Stimulated activated CD8-positive, alpha-beta memory T cell treated with anti-CD3 and anti-CD28 coated beads, Interleukin-12 subunit alpha, Interleukin-12 subunit beta, amount 100 ng/mL, for 24 hours (primary cell): Measurements from ENCODE around the gene WDR31.
A peak's percentile ranks its signal among the peaks of the same experiment; 100 is the strongest.
"Not testable (repeated sequence)": the region's sequence is repeated elsewhere in the genome, so short reads cannot be mapped to it uniquely, and the experiment has no call there.

ENCODE experiments used
- DNase-seq: peaks from one replicate; pipeline ENCODE4 v3.0.0-alpha.2; 2020; ENCODE audit errors: extremely low read depth

Gene WDR31

DNA sequence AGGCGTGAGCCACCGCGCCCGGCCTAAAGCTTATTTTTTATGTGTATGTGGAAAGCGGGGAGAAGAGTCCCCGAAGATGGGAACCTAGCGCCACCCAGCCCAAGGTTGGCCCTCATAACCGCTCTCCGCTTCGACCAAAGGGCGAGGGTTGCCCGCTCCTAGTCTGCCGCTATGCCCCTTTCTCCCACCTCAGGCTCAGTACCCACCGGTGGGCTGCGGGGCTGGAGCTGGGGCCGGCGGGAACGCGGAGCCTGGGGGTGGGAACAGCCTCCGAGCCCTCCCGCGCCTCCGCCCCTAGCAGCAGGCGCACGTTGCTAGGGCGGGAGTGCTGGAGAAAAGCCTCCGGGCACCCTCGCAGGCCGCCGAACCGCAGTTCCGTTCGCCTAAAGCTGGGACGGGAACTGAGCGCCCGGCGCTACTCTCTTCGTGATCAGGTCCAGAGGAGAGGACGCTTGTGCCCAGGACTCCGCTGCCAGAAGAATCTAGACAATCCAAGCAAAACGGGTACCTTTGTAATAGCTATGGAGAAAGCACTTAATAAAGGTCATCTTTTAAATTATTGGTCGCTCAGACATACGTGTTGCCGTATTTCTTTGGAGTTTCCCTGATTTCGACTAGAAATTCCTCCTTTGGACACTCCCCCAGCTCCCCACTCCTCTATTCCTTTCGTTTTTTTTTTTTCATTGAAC, at the start of gene WDR31:
Gene WDR31 (minus strand): TSS at position 265 of the 689 bp plus-strand sequence. CDS start 8,253 bp downstream, outside the sequence.
- DNase-seq = peak; percentile 46

DNA sequence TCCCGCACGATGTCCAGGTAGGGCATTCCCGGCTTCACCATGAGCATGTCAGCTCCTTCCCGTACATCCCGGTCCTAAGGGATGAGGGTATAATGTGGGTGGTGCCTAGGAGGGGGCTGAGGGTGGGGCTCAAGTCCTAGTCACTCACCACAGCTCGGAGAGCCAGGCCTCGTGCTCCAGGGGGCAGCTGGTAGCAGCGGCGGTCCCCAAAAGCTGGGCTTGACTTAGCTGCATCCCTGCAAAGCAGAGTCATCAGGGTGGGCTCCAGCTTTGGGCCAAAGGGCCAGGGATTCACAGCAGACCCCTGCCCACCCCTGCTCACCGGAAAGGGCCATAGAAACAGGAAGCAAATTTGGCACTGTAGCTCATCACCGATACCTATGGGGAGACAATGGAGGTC, 49.4 kb upstream of the WDR31 start:
- DNase-seq = no peak

DNA sequence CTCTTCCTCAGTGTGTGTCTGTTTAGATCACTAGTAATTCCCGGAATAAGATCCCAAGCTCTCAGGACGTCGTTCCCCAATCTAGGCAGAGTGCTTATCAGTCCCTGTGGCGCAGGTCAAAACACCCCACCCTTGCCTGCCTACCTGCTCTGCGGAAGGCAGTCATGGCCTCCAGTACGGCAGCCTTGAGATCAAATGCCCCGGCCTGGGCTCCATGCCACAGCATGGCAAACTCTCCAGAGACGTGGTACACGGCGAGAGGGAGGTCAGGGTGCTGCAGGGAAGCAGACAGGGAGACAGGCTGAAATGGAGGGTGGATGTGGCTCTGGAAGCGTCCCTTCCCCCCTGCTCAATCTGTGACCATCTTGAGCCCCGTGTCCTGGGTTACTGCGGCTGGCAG, 48.8 kb upstream of the WDR31 start:
- no peak for DNase-seq

DNA sequence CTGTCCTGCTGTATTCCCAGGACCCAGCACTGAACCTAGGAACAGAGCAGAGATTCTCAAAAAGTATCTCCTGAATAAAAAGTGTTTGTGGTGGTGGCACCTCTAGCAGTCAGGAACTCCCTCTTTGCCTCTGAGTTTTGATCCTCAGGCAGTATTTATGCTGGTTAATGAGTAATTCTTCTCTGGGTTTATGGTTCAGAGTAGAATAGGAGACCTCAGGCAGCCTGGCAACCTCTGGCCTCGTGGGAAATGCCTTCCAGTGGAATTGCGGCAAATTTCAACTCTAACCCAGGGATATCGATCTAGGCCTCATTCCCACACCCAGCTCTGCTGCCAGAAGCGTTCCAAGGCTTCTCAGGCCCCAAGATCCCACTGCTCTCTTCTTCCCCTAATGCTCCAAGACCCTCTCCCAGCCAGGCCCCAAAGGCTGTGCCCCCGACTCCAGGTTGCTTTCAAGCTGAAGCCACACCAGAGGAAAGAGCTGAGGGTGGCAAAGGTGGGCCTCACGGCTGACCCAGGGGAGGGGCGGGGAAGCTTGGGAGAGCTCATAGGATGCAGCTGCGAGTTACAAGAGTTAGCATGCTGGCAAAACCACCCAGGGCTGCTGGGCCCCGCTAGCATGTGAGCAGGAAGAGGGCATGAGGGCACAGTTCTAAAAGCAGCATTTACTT, 47.6 kb upstream of the WDR31 start:
- no peak for DNase-seq

DNA sequence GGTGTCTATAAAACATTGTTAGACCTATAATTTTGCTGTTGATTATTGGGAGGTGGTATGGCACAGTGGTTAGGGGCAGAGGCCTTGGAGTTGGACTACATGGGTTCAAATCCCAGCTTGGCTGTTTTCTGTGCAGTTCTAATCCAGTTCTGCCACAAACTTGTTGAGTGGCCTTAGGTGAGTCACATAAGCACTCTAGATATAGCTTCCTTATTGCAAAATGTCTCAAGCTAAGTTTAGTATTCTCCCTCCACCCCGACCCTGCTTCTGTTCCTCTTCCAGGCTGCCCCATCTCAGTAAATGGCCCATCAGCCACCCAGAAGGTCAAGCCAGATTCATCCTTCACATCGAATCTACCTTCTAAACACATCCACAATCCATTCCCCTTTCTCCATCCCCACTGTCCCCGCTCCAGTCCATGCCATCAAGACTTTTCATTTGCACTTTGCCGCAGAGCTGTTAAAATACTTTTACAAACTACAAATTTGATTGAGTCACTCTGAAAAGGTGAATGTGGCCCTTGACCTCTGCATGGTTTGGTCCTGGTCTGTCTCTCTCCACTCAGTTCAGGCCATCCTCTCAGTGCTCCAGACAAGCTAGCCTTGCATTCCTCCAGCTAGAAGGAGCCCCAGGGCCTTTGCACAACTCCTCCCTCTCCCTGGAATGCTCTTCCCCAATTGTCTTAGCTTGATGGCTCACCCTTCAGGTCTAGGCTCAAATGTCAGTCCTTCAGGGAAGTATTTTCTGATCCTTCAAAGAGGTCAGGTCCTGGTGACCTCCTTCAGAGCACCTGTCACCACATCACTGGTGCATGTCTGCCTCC, 46.7 kb upstream of the WDR31 start:
- no peak for DNase-seq

DNA sequence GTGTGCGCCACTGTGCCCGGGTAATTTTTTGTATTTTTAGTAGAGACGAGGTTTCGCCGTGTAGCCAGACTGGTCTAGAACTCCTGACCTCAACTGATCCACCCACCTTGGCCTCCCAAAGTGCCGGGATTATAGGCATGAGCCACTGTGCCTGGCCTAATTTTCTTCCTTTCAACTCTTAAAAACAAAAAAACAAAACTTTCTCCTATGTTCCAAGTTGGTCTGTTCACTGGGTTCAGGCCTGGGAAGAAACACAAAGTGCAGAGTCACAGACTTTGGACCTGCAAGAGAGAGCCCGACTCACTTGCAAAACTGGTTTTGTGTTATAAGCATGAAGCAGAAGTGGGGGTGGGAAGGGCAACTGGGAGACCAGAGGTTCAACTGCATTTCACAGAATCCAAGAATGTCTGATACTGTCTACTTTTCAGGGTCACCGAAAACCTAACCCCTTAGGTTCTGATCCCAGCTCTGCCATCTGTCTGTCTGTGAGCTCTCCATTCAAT, 41.9 kb upstream of the WDR31 start:
- no peak for DNase-seq

DNA sequence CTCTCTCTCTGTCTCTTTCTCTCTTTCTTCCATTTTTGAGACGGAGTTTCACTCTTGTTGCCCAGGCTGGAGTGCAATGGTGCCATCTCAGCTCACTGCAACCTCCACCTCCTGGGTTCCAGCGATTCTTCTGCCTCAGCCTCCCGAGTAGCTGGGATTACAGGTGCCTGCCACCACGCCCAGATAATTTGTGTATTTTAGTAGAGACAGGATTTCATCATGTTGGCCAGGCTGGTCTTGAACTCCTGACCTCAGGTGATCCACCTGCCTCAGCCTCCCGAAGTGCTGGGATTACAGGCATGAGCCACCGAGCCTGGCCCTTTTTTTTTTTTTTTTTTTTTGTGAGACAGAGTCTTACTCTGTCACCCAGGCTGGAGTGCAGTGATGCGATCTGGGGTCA, 41.4 kb upstream of the WDR31 start:
- not testable (repeated sequence) for DNase-seq

DNA sequence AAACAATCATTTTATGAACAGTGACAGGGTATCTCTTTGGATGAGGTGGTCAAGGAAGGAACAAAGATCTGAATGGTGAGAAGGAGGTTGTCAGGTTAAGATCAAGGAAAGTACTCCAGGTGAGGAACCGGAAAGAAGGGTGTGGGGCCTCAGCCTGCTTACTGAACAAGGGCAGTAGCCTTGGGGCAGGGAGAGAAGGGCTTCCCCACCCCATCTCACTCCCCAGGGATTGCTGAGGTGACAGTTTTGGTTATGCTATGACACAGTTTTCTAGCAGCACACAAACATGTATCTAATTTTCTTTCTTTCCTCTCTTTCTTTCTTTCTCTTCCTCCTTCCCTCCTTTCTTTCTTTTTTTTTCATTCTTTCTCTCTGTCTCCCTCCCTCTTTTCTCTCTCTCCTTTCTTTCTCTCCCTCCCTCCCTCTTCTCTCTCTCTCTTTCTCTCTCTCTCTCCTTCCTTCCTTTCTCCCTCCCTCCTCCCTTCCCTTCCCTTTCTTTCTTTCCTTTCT, 40.8 kb upstream of the WDR31 start:
- DNase-seq = no peak

DNA sequence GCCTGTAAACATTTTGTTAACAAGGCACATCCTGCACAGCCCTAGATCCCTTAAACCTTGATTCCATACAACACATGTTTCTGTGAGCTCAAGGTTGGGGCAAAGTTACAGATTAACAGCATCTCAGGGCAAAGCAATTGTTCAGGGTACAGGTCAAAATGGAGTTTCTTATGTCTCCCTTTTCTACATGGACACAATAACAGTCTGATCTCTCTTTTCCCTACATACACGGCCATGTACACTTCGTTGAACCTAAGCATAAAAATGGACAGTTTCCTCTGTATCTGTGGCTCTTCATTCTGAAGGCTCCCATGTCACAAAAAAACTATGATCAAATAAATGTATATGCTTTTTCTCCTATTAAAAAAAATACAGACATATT, 39.7 kb upstream of the WDR31 start:
- not testable (repeated sequence) for DNase-seq

DNA sequence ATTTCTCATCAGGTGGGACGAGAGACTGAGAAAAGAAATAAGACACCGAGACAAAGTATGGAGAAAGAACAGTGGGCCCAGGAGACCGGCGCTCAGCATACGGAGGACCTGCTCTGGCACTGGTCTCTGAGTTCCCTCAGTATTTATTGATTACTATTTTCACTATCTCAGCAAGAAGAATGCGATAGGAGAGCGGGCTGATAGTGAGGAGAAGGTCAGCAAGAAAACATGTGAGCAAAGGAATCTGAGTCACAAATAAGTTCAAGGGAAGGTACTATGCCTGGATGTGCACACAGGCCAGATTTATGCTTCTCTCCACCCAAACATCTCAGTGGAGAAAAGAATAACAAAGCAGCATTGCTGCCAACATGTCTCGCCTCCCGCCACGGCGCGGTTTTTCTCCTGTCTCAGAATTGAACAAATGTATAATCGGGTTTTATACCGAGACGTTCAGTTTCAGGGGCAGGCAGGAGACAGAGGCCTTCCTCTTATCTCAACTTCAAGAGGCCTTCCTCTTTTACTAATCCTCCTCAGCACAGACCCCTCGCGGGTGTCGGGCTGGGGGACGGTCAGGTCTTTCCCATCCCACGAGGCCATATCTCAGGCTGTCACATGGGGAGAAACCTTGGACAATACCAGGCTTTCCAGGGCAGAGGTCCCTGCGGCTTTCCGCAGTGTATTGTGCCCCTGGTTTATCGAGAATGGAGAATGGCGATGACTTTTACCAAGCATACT, 39.2 kb upstream of the WDR31 start:
- not testable (repeated sequence) for DNase-seq

DNA sequence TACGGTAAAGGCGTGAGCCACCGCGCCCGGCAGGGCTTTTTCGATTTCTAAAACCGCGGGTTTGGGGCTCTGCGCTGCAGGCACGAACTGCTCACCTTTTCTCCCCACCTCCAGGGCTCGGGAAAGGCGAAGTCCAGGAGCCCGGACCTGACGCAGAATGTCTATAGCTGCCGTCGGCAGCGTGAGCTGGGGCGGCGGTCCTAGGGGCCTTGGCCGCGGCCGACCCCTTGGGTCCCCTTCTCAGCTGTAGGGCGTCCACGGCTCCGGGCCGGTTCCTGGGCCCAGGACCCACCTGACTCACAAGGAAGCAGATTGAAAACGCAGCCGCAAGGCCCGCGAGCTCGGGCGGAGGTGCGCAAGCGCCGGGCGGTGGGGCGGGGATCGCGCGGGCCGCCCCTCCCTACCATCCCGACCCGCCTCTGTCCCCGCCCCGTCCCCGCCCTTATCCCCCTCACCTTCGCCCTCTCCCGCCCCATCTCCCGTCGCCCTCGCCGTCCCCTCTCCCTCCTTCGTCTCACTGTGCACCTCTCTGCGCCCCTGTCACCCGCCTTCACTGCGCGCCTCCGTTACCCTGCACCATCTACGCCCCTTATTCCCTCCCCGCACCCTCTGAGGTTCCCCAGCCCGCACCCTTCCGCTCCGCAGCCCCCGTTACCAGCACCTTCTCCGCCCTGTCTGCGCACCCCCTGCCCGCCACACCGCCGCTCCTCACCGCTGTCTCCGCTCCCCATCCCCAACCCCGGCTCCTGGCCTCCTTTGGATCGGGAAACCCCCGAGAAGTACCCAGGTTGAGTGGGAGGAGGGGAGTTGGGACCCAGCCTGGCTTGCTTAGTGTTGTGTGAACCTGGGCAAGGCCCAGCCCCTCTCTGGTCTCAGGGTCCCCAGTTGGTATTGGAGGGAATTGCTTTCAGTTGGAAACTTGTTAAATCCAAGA, 36.8 kb upstream of the WDR31 start, which contains the start of gene HDHD3:
Gene HDHD3 (minus strand): TSS at position 353 of the 934 bp plus-strand sequence. CDS start 2,632 bp downstream, outside the sequence.
- DNase-seq = peak; percentile 47

DNA sequence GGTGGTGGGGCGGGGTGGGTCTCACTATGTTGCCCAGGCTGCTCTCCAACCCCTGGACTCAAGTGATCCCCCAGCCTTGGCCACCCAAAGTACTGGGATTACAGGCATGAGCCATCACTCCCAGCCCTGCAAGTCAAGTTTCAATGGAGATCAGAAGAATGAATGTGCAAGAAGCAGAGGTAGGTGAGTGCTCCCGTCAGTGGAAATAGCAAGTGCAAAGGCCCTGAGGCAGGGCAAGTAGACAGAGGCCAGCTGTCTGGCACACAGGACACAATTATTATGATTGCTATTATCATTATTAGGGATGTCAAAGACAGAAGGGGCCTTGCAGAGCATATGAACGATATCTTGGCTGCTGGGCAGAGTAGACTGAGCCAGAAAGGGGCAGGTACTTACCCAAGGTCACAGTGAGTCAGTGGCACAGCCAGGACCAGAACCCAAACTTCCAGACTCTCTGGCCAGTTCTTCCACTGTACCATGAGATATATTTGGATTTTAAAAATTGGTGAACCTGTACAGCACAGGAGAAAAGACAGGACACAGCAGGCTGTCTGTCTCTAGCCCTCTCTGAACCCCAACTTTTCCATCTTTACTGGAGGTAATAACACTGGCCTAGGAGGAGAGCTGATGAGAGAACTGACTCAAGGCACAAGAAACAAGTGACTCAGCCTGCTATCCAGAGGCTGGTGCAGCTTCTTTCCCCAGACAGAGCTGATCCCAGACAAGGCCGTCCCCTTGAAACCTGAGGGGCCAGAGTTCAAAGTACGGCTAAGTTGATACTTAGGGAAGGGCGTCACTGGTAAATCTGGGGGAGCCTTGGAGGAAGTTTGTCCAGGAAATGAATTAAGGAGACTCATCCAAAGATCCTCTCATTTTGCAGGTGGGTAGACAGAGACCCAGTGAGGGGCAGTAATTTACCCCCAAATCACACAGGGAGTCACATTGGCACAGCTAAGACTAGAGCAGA, 35.3 kb upstream of the WDR31 start:
- no peak for DNase-seq

DNA sequence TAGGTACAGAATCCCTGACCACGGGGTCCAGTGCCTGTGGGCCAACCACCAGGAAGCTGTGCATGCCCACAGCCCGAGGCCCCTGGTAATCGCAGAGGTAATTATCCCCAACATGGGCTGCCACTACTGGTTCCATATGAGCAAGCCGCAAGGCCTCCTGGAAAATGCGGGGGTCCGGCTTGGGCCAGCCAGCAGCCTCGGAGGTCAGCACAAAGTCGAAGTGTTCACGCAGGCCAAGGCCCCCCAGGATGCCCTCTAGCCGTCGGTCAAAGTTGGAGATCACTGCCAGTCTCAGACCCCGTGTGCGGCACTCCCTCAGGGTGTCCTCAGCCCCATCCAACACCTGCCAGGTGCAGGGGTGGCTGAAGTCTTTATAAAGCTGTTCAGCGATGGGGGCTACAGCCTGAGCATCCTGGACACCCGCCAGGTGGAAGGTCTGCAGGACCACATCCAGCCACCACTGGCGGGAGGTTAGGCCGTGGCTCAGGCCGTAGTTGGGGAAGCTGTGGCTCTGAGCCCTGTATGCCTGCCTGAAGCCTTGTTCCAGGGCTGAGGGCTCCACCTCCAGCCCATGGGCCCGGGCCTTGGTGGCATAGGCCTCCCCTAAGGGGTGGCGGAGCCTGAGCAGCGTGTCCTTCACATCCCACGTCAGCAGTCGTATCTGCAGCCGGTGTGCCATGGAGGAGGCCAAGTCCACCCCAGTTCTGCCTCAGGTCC, 33.8 kb upstream of the WDR31 start:
- DNase-seq = no peak

DNA sequence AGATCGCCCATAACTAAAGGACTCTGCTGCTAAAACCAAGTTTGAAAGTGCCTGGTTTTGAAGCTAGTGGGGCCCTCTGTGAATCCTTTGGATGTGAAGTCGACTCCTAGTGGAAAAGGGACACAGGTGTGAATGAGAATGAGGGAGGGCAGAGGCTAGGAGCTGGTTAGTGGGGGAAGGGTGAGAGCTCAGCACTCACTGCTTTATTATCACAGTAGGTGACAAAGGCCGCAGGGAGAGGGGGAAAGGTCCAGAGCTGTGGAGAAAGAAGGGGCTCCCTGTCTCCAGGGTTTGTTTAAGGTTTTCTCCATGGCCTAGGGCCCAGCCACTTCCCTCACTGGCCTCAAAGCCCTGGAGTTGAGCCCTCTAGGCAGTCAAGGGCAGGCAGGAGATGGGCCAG, 33.2 kb upstream of the WDR31 start:
- DNase-seq = no peak

DNA sequence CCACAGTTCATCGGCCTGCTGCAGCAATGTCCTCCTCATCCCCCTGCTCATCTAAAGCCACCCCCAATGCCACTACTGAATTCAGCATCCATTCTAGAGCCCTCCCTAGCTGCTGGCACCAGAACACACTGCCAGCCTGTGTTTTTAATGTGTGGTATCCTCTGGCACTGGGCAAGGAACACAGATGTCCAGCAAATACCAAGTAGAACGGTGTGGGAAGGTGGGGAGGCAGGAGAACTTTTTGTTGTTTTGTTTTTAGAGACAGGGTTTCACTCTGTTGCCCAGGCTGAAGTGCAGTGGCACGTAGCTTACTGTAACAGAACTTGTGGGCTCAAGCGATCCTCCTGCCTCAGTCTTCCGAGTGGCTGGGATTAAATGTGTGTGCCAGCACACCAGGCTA, 32.0 kb upstream of the WDR31 start:
- no peak for DNase-seq

DNA sequence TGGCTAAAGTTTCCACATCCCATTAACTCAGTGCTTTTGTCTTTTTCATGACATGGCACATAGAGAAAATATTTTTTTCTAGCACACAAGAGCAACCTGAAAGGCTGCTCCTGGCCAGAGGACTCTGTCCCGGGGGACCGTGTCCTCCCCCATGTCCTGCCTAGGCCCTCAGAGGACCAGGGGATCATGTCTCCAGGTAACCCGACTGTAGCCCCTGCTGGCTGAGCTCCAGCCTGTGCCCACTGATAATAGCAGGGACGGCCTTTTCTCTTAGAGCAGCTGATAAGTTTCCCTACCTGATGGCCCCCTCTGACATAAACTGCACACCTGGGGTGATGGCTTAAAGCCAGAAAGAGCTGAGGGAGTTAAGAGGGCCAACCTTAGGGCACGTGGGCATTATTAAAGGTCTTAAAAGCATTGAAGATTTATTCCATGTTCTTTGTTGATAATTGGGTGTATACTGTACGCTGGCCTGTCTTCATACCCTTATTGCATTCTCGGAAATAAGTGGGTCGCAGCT, 30.8 kb upstream of the WDR31 start:
- DNase-seq = no peak

DNA sequence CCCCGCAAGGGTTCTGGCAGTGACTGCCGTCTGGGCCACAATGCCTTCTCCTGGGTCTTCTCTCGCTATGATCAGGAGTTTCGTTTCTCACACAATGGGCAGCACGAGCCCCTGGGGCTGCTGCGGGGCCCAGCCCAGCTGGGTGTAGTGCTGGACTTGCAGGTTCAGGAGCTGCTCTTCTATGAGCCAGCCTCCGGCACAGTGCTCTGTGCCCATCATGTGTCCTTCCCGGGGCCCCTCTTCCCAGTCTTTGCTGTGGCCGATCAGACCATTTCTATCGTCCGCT, 29.7 kb upstream of the WDR31 start:
- no peak for DNase-seq
